ENCODE results near the gene TEX35.

TEX35 gene

DNA sequence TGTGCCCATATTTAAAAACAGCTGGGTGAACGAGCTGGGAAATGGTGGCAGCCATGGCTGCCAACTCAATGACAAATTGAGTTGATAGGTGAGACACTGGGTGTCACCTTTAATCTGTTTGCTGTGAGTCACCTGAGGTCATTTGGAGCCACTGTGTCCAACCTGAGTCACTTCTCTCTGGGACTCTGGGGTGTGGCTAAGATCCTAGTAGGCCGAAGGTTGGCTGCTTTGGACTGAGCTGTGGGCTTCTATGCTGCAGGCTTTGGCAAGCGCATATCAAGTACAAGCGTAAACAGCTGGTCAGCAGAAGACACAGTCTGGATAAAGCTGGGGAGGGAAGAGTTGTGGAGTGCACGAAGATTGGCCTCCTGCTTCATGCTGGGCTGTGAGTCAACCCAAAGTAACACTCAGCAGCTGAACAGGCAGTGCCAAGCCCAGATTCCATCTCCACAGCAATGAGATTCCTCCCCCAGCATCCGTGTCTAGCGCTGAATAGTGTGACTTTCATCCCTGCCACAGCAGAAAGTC, 24.0 kb downstream of the TEX35 start:
- no peak overlapping the region for H3K4me3 ChIP-seq (ENCODE audit: low read length)
- no peak for TF ChIP-seq ZNF274 (IDR thresholded peaks at IDR 0.05; ENCODE audit: low read depth, low read length)

GRCh38 chr1:178537382-178538090, 24.6 kb downstream of the TEX35 start:
- no peak overlapping the region for H3K4me3 ChIP-seq (ENCODE audit: low read length)
- TF ChIP-seq ZNF274 (IDR thresholded peaks at IDR 0.05; ENCODE audit: low read depth, low read length) = no peak

- H3K4me3 ChIP-seq (ENCODE audit: low read length) = no peak overlapping the region
- no peak for TF ChIP-seq ZNF274 (IDR thresholded peaks at IDR 0.05; ENCODE audit: low read depth, low read length)
These were observed 25.4 kb downstream of the TEX35 start for GRCh38 chr1:178538192-178538916.

DNA sequence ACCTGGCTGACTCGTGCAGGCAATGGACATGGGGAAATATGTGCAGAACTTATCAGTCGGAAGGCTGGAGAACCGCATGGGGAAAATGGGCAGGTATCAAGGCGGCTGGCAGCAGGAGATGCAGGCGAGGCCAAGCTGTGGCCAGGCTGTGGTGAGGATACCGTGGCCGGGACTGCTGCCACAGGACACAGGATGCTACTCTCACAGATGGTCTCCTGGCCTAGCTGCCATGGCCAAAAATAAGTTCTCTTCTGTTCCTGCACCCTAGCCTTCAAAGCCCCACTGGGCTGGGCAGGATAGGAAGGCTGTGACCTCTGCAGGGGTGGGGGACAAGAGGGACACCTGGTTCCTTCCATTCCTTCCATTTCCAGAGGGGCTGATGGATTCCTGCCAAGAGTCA, 26.4 kb downstream of the TEX35 start:
- H3K4me3 ChIP-seq (ENCODE audit: low read length) = no peak overlapping the region
- no peak for TF ChIP-seq ZNF274 (IDR thresholded peaks at IDR 0.05; ENCODE audit: low read depth, low read length)

GRCh38 chr1:178540204-178540603, 27.3 kb downstream of the TEX35 start:
- no peak overlapping the region for H3K4me3 ChIP-seq (ENCODE audit: low read length)
- TF ChIP-seq ZNF274 (IDR thresholded peaks at IDR 0.05; ENCODE audit: low read depth, low read length) = no peak

GRCh38 chr1:178540646-178541045, 27.7 kb downstream of the TEX35 start:
- H3K4me3 ChIP-seq (ENCODE audit: low read length) = no peak overlapping the region
- no peak for TF ChIP-seq ZNF274 (IDR thresholded peaks at IDR 0.05; ENCODE audit: low read depth, low read length)

DNA sequence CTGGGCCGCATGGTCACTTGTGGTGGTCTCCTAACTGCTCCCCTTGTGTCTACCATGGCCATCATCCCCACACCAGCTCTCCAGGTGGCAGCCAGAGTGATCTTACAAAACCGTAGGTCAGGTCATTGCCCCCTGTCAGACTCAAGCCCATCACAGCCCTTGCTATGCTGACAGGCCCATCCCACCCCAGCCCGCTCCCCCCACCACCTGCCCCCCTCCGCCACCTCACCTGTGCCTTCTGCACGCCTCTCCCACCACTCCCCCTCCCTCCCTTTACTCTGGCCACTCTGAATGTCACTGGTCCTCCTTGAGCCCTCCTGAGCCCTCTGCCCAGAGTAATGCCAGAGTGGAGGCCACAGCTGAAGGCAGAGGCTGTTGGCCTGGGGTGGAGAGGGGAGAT, 28.5 kb downstream of the TEX35 start:
- no peak overlapping the region; the same call in 1 of the 2 replicates for H3K4me3 ChIP-seq (ENCODE audit: low read length)

DNA sequence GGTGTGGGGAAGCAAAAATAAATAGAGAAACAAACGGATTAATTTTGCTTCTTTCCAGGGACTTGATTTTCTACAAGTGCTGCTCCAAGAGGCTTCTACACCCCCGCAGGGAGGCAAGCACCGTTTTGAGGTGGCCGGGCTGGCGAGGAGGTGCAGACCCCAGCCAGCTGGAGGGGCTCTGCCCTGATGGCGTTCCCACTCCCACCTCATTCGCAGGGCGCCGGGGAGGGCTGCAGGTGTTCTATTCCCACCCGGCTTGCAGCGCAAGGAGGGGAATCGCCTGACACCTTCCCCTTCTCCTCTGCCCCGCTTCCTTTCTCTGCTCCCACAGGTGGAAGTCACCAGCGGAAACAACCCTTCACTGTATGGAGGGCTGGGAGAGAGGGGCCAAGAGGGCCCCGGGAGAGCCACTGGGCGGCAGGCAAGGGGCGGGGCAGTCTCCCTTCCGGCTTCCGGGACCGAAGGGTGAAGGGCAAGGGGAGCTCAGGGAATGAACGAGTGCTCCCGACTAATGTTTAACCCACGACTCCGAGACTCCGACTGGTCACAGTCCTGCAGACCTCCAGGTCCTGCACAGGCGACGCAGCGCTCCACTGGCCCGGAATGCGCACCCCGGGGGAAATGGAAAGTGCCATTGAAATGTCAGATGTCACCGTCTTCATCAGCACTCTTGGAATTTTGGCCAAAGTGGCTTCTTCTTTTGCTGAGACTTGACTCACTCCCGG, 29.1 kb downstream of the TEX35 start:
- TF ChIP-seq ZNF274 (IDR thresholded peaks at IDR 0.05; ENCODE audit: low read depth, low read length) = no peak

More for the DNA sequence above, 28.5 kb downstream of the TEX35 start:
- no peak for TF ChIP-seq ZNF274 (IDR thresholded peaks at IDR 0.05; ENCODE audit: low read depth, low read length)

GRCh38 chr1:178542554-178543289, 29.8 kb downstream of the TEX35 start:
- H3K4me3 ChIP-seq (ENCODE audit: low read length) = peak overlapping the region; percentile 88
- no peak for TF ChIP-seq ZNF274 (IDR thresholded peaks at IDR 0.05; ENCODE audit: low read depth, low read length)

More for the DNA sequence above, 29.1 kb downstream of the TEX35 start:
- H3K4me3 ChIP-seq (ENCODE audit: low read length) = peak overlapping the region; percentile 88

- TF ChIP-seq ZNF274 (IDR thresholded peaks at IDR 0.05; ENCODE audit: low read depth, low read length) = no peak
- peak overlapping the region; percentile 88; the same call in 1 of the 2 replicates for H3K4me3 ChIP-seq (ENCODE audit: low read length)
These were observed 30.3 kb downstream of the TEX35 start for GRCh38 chr1:178543290-178543607.

DNA sequence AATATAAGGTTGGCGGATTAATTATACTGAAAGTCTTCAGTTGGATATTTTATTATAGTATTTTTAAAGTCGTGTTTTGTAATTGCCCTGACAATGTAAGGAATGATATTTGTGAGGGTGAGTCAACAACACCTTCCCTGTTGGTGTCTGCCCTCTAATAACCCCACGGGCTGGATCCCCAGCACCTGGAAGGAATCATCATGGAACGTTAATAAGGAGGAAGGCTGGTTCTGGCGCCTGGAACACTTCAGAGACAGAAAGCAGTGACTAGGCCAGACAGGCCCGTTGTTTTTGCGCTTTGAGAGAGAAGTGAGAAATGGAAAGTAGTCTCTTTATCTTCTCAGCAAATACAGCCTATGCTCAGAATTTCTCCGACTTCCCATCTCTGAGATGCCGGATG, 31.6 kb downstream of the TEX35 start:
- no peak for TF ChIP-seq ZNF274 (IDR thresholded peaks at IDR 0.05; ENCODE audit: low read depth, low read length)
- H3K4me3 ChIP-seq (ENCODE audit: low read length) = no peak overlapping the region

DNA sequence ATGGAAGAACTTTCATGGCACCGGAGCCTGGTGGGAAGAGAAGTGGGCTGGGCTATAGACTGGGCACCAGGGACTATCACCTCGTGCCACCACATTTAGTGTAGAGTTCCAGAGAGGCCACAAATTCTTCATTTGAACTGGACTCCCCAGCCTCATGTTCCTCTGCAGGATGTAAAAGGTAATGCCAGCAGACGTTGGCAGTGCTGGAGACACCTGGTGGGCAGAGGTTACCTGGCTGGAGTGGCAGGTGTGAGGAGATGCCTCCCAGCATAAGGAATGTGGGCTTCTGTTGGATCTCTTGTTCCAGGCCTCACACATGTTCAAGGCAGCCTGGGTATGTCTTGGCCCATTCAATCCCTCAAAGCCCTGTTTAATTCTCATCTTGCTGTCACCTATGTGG, 35.2 kb downstream of the TEX35 start:
- no peak overlapping the region for H3K4me3 ChIP-seq (ENCODE audit: low read length)
- no peak for TF ChIP-seq ZNF274 (IDR thresholded peaks at IDR 0.05; ENCODE audit: low read depth, low read length)

GRCh38 chr1:178551307-178551706, 38.4 kb downstream of the TEX35 start:
- no peak for TF ChIP-seq ZNF274 (IDR thresholded peaks at IDR 0.05; ENCODE audit: low read depth, low read length)

DNA sequence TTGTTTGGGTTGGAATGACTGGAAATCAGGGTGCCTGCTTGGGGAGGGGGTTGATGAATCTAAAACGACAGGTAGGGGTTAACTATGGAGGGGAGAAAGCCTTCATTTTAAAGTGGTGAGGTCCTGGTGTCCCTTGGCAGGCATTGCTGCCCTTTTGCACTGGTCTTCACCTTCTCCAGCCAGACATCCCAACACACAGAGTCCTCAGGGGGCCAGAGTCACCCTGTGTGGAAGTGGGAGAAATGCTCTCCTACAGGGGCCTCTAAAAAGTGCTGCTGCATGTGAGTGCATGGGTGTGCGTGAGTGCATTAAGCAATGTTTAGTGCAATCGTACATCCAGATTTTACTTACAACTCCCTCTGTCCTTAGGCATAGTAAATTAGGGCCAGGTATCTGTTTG, 39.0 kb downstream of the TEX35 start:
- TF ChIP-seq ZNF274 (IDR thresholded peaks at IDR 0.05; ENCODE audit: low read depth, low read length) = no peak
- H3K4me3 ChIP-seq (ENCODE audit: low read length) = no peak overlapping the region

More at GRCh38 chr1:178551307-178551706, 38.4 kb downstream of the TEX35 start:
- H3K4me3 ChIP-seq (ENCODE audit: low read length) = no peak overlapping the region

All from GM08714 (cell line).